SK-N-SH (cell line): ENCODE measurements around the gene CCDC179. TPM values are rescaled to one million over a fixed set of nuclear protein-coding genes. Genes with fewer than 3 reads are reported as not detected.

Experiments used
- CTCF ChIA-PET: fragments of 300-600, 350-600 bp; formaldehyde crosslinking; extraction: SDS; loops from one replicate; lab custom pipeline; 2021; lab: Yijun Ruan, JAX
- POLR2A ChIA-PET: fragments of 350-600 bp; sonication (Branson Sonifier 250); formaldehyde crosslinking; extraction: SDS; loops from one replicate; lab custom pipeline; 2020; ENCODE audit warnings: antibody characterized with exemption, inconsistent platforms; lab: Yijun Ruan, JAX
- DNase-seq: peaks from one replicate; pipeline ENCODE4 v3.0.0; 2012
- H2AFZ ChIP-seq: fragments of 200-600 bp; sonication (generic); 2 replicates; pipeline ENCODE4 v1.8.1; 2016; ENCODE audit warnings: antibody characterized with exemption, mild to moderate bottlenecking, low read depth
- H3F3A ChIP-seq: fragments of 200-600 bp; sonication (generic); replicated peaks from 2 replicates; pipeline ENCODE3; 2016; ENCODE audit warnings: antibody characterized with exemption, mild to moderate bottlenecking; ENCODE audit not compliant: insufficient read depth
- H3K27ac ChIP-seq, 2 experiments: fragments of 200-500 bp in 1 of 2; fragments of 200-600 bp in 1 of 2; sonication (Bioruptor generic) in 1 of 2; sonication (generic), shearing (Covaris generic) in 1 of 2; 2 replicates each; pipeline versions ENCODE4 v1.5.1 to v1.6.1; 2014 to 2016; ENCODE audit warnings: low read depth in 2 of 2, inconsistent platforms in 1 of 2, low read length in 1 of 2, mild to moderate bottlenecking in 1 of 2, mixed read lengths in 1 of 2
- H3K27me3 ChIP-seq: fragments of 200-600 bp; sonication (generic), shearing (Covaris generic); 2 replicates; pipeline ENCODE4 v1.6.1; 2016; ENCODE audit warnings: mixed run types; ENCODE audit not compliant: insufficient read depth
- H3K36me3 ChIP-seq, 2 experiments: fragments of 200-500 bp in 1 of 2; fragments of 200-600 bp in 1 of 2; sonication (Bioruptor generic) in 1 of 2; sonication (generic) in 1 of 2; replicated peaks in 1 of 2; 2 replicates each; pipeline versions ENCODE3 to v1.5.1; 2014 to 2016; ENCODE audit warnings: low read length in 1 of 2, mild to moderate bottlenecking in 1 of 2; ENCODE audit not compliant: insufficient read depth in 2 of 2, control insufficient read depth in 1 of 2
- H3K4me1 ChIP-seq, 2 experiments: fragments of 200-500 bp in 1 of 2; fragments of 200-600 bp in 1 of 2; sonication (Bioruptor generic) in 1 of 2; sonication (generic), shearing (Covaris generic) in 1 of 2; 2 replicates each; pipeline versions ENCODE4 v1.5.1 to v1.6.1; 2014 to 2016; ENCODE audit warnings: low read depth in 1 of 2, low read length in 1 of 2, mixed run types in 1 of 2; ENCODE audit not compliant: insufficient read depth in 2 of 2, control insufficient read depth in 1 of 2
- H3K4me2 ChIP-seq: fragments of 200-600 bp; sonication (generic), shearing (Covaris generic); 2 replicates; pipeline ENCODE4 v1.6.1; 2017; ENCODE audit warnings: mixed run types
- H3K4me3 ChIP-seq, 2 experiments: fragments of 200-500 bp in 1 of 2; fragments of 200-600 bp in 1 of 2; sonication (Bioruptor generic) in 1 of 2; sonication (generic), shearing (Covaris generic) in 1 of 2; 2 replicates each; pipeline versions ENCODE4 v1.5.1 to v1.8.1; 2014 to 2016; ENCODE audit warnings: low read depth in 2 of 2, inconsistent platforms in 1 of 2, low read length in 1 of 2, mild to moderate bottlenecking in 1 of 2, mixed read lengths in 1 of 2, moderate library complexity in 1 of 2
- H3K79me2 ChIP-seq: fragments of 200-600 bp; sonication (generic); 2 replicates; pipeline ENCODE4 v1.8.1; 2017; ENCODE audit warnings: mild to moderate bottlenecking; ENCODE audit not compliant: insufficient read depth
- H3K9ac ChIP-seq: fragments of 200-600 bp; sonication (generic); 2 replicates; pipeline ENCODE4 v1.6.1; 2017; ENCODE audit warnings: mixed run types
- H3K9me2 ChIP-seq: fragments of 200-600 bp; sonication (generic); 2 replicates; pipeline ENCODE4 v1.6.1; 2017; ENCODE audit warnings: mixed run types
- H3K9me3 ChIP-seq: fragments of 200-600 bp; sonication (generic); 2 replicates; pipeline ENCODE4 v1.6.1; 2017; ENCODE audit warnings: mixed run types, mild to moderate bottlenecking, moderate library complexity
- H4K20me1 ChIP-seq: fragments of 200-600 bp; sonication (generic); 2 replicates; pipeline ENCODE4 v1.6.1; 2017; ENCODE audit warnings: mild to moderate bottlenecking, mixed run types; ENCODE audit not compliant: insufficient read depth
- CHD2 ChIP-seq: fragments of 150-350 bp; IDR thresholded peaks from 2 replicates; pipeline ENCODE4 v1.6.1; 2018; ENCODE audit warnings: low read length; ENCODE audit not compliant: partially characterized antibody
- EP300 ChIP-seq, 2 experiments: IDR thresholded peaks; 2 replicates each; pipeline versions ENCODE4 v1.4.0 to v1.6.1; 2012; ENCODE audit warnings: borderline replicate concordance in 1 of 2, low read depth in 1 of 2, low read length in 1 of 2
- EZH2phosphoT487 ChIP-seq: fragments of 200-600 bp; sonication (generic); IDR thresholded peaks from 2 replicates; pipeline ENCODE4 v1.6.1; 2017; ENCODE audit warnings: low read depth, mixed run types, mild to moderate bottlenecking, antibody characterized with exemption, moderate library complexity, borderline replicate concordance
- FOXJ3 ChIP-seq: sonication (generic); formaldehyde crosslinking; IDR thresholded peaks from 2 replicates; pipeline ENCODE4 v1.5.1; 2020; ENCODE audit warnings: mild to moderate bottlenecking, missing genetic modification reagents
- GABPA ChIP-seq: IDR thresholded peaks from 2 replicates; pipeline ENCODE4 v1.4.0; 2012; ENCODE audit warnings: low read depth, mild to moderate bottlenecking
- JUND ChIP-seq: IDR thresholded peaks from 2 replicates; pipeline ENCODE4 v1.4.0; 2012
- NFIC ChIP-seq: IDR thresholded peaks from 2 replicates; pipeline ENCODE4 v1.4.0; 2012; ENCODE audit warnings: borderline replicate concordance
- NRF1 ChIP-seq: IDR thresholded peaks from 2 replicates; pipeline ENCODE4 v1.6.1; 2012; ENCODE audit warnings: low read depth, mild to moderate bottlenecking, low read length
- RCOR1 ChIP-seq: fragments of 150-350 bp; IDR thresholded peaks from 2 replicates; pipeline ENCODE4 v1.6.1; 2017; ENCODE audit warnings: antibody characterized with exemption, low read length
- RXRA ChIP-seq: IDR thresholded peaks from 2 replicates; pipeline ENCODE4 v1.4.0; 2012; ENCODE audit warnings: low read depth, mild to moderate bottlenecking, borderline replicate concordance
- SMC3 ChIP-seq: IDR thresholded peaks from 2 replicates; pipeline ENCODE4 v1.6.1; 2012; ENCODE audit warnings: low read depth, low read length, improper control_type of control experiment
- TAF1 ChIP-seq: IDR thresholded peaks from 2 replicates; pipeline ENCODE4 v1.6.1; 2012; ENCODE audit warnings: low read depth, mild to moderate bottlenecking, low read length, moderate library complexity, borderline replicate concordance
- TEAD4 ChIP-seq: IDR thresholded peaks from 2 replicates; pipeline ENCODE4 v1.4.0; 2012; ENCODE audit warnings: mild to moderate bottlenecking, borderline replicate concordance; ENCODE audit not compliant: insufficient read depth
- YY1 ChIP-seq: IDR thresholded peaks from 2 replicates; pipeline ENCODE4 v1.4.0; 2012; ENCODE audit warnings: low read depth, mild to moderate bottlenecking
- polyA plus RNA-seq, 3 experiments: library from polyadenylated mRNA; depleted of rRNA; stranded (reverse); fragments of >200 nt; gene quantifications; 2 replicates each; pipeline ENCODE4 v1.2.3, GENCODE V29; 2012
- TF ChIP-seq, protein P1 (sequence below): fragments of 200-600 bp; sonication (generic); IDR thresholded peaks from 2 replicates; pipeline ENCODE4 v1.6.1; 2017; ENCODE audit warnings: antibody characterized with exemption, mild to moderate bottlenecking, moderate library complexity
- TF ChIP-seq, protein P2 (sequence below): IDR thresholded peaks from 2 replicates; pipeline ENCODE4 v1.4.0; 2012; ENCODE audit warnings: low read depth
- TF ChIP-seq, protein P3 (sequence below): fragments of 150-350 bp; IDR thresholded peaks from 2 replicates; pipeline ENCODE4 v1.6.1; 2017; ENCODE audit warnings: antibody characterized with exemption, low read length, low read depth, borderline replicate concordance

CCDC179 gene
- polyA plus RNA-seq, 1 of the 3 experiments (the other 2 are of a cell fraction) = not detected

DNA sequence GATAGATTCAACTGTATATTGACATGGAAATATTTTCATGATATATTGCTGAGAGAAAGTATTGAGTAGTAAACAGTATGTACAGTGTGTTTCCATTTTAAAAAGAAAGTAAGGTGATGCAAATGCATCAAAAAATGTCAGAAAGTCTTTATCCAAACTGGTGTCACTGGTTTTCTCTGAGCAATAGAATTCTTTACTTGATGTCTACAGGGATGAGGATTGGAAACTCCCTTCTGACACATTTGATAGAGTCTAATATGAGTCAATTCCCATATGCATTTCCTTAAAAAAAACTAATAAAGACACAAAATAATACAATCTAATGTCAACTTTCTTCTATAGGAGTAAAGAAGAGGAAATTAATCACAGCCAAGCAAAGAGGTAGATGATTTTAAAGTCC lies 18.3 kb upstream of the CCDC179 start:
- no peaks in the 10 kb centered on the region for H3K9me2 ChIP-seq
- no peaks in the 10 kb centered on the region for H3K9me3 ChIP-seq
- no peak overlapping the region for H3K27ac ChIP-seq
- ChIA-PET CTCF (no interaction called here), POLR2A (no interaction called here)
- H3K79me2 ChIP-seq = no peaks in the 10 kb centered on the region
- H2AFZ ChIP-seq = no peak overlapping the region
- no peak overlapping the region for H3K9ac ChIP-seq
- H3K27me3 ChIP-seq = no peaks in the 10 kb centered on the region
- no peak overlapping the region for H3K4me3 ChIP-seq
- no peaks in the 10 kb centered on the region for H3K36me3 ChIP-seq
- DNase-seq = no peak
- no peaks in the 10 kb centered on the region for H3F3A ChIP-seq
- H4K20me1 ChIP-seq = no peaks in the 10 kb centered on the region
- TF ChIP-seq JUND (no peak), RXRA (no peak), FOXJ3 (CRISPR knock-in tag) (no peak), RCOR1 (no peak), YY1 (no peak), EZH2phosphoT487 (no peak), GABPA (no peak), NFIC (no peak), CHD2 (no peak), SMC3 (no peak), NRF1 (no peak)
- TF ChIP-seq, protein P1, sequence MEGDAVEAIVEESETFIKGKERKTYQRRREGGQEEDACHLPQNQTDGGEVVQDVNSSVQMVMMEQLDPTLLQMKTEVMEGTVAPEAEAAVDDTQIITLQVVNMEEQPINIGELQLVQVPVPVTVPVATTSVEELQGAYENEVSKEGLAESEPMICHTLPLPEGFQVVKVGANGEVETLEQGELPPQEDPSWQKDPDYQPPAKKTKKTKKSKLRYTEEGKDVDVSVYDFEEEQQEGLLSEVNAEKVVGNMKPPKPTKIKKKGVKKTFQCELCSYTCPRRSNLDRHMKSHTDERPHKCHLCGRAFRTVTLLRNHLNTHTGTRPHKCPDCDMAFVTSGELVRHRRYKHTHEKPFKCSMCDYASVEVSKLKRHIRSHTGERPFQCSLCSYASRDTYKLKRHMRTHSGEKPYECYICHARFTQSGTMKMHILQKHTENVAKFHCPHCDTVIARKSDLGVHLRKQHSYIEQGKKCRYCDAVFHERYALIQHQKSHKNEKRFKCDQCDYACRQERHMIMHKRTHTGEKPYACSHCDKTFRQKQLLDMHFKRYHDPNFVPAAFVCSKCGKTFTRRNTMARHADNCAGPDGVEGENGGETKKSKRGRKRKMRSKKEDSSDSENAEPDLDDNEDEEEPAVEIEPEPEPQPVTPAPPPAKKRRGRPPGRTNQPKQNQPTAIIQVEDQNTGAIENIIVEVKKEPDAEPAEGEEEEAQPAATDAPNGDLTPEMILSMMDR = no peak
- TF ChIP-seq, protein P2, sequence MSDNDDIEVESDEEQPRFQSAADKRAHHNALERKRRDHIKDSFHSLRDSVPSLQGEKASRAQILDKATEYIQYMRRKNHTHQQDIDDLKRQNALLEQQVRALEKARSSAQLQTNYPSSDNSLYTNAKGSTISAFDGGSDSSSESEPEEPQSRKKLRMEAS = no peak
- no peak overlapping the region for H3K4me2 ChIP-seq
- no peaks in the 10 kb centered on the region for H3K4me1 ChIP-seq

DNA sequence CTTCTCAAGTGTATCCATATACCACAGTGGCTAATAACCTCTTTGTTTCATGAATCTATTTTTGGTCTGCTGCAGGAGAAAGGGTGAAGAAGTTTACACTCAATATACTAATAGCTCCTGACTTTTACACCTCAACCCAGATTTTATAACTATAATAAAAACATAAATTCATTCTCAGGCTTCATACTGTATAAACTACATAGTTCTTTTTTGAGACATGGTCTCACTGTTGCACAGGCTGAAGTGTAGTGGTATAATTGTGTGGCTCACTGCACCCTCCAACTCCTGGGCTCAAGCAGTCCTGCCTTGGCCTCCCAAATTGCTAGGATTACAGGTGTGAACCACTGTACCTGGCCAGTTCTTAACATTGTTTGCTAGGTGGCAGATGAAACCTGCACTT lies 17.8 kb upstream of the CCDC179 start:
- Histone ChIP-seq H3F3A (no peaks in the 10 kb centered on the region), H3K4me1 (no peaks in the 10 kb centered on the region), H3K79me2 (no peaks in the 10 kb centered on the region), H4K20me1 (no peaks in the 10 kb centered on the region), H3K27me3 (no peaks in the 10 kb centered on the region), H3K9me2 (no peaks in the 10 kb centered on the region), H3K4me2 (no peak overlapping the region), H3K9me3 (no peaks in the 10 kb centered on the region), H2AFZ (no peak overlapping the region), H3K27ac (no peak overlapping the region), H3K9ac (no peak overlapping the region), H3K4me3 (no peak overlapping the region)
- POLR2A ChIA-PET = no interaction called here
- TF ChIP-seq EP300 (IDR thresholded peaks at IDR 0.05; ENCODE audit: borderline replicate concordance in 1 of 2, low read depth in 1 of 2, low read length in 1 of 2) (no peak), TAF1 (no peak), TEAD4 (no peak), JUND (no peak), EZH2phosphoT487 (no peak)
- TF ChIP-seq, protein P3, sequence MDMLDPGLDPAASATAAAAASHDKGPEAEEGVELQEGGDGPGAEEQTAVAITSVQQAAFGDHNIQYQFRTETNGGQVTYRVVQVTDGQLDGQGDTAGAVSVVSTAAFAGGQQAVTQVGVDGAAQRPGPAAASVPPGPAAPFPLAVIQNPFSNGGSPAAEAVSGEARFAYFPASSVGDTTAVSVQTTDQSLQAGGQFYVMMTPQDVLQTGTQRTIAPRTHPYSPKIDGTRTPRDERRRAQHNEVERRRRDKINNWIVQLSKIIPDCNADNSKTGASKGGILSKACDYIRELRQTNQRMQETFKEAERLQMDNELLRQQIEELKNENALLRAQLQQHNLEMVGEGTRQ = no peak
- TF ChIP-seq, protein P2 = no peak
- TF ChIP-seq, all 33 proteins: peak for 0
- no peaks in the 10 kb centered on the region for H3K36me3 ChIP-seq
- CTCF ChIA-PET = no interaction called here
- DNase-seq = no peak
